ENCODE results near the gene EFCAB11. TPM values are rescaled to one million over a fixed set of nuclear protein-coding genes. Genes with fewer than 3 reads are reported as not detected.

Gene EFCAB11
- total and polyA plus RNA-seq, 9 of the 15 experiments (the other 6 are each of a cell fraction or from before 2014, with no cell fraction given) = 13.4 to 37.9 (median 17.4) TPM

DNA sequence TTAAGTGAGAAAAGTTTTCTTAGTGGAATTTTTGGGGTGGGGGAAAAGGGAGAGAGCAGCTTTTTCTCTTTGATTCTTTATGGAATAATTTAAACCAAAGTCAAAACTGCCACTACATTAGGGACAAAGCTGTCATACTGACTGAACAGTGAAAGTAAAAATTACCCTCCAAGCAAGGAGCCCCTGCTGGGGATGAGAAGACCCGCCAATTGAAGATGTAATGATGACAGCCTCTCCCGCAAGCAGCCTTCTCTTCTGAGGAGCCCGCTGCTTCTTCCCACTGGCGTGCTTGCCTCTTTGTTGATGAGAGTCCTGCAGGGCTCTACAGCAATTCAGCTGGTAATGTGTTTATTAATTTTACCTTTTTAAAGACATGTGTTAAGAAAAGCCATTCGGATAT lies 151.0 kb downstream of the EFCAB11 start:
- Histone ChIP-seq H3K27ac (ENCODE audit: extremely low read depth, low read depth, low read length) (no peak overlapping the region), H3K4me1 (replicated peaks in 1 of 2; ENCODE audit: control insufficient read depth in 2 of 2, insufficient read depth in 2 of 2, low read length in 2 of 2) (no peaks in the 10 kb centered on the region), H4K20me1 (replicated peaks; ENCODE audit: control insufficient read depth, insufficient read depth, low read length) (no peaks in the 10 kb centered on the region; the same call in 1 of the 2 replicates), H2AFZ (ENCODE audit: low read depth, low read length) (no peak overlapping the region), H3K4me2 (ENCODE audit: insufficient read depth, low read length) (no peak overlapping the region), H3K36me3 (ENCODE audit: control insufficient read depth, insufficient read depth, low read length) (no peaks in the 10 kb centered on the region), H3K9me3 (replicated peaks; ENCODE audit: control insufficient read depth, insufficient read depth, low read depth, low read length) (no peaks in the 10 kb centered on the region), H3K4me3 (no peak overlapping the region), H3K79me2 (ENCODE audit: control insufficient read depth, insufficient read depth, low read length) (no peaks in the 10 kb centered on the region), H3K9ac (ENCODE audit: insufficient read depth in 1 of 2, low read depth in 2 of 2, low read length in 2 of 2) (no peak overlapping the region), H3K9me1 (ENCODE audit: control insufficient read depth, insufficient read depth, low read length) (no peaks in the 10 kb centered on the region), H3K27me3 (ENCODE audit: control insufficient read depth in 2 of 2, insufficient read depth in 2 of 2, low read length in 2 of 2) (no peaks in the 10 kb centered on the region)
- intact Hi-C loops (cut with micrococcal nuclease) = no loop called here
- in situ Hi-C loops (cut with MboI) = no loop called here
- WGBS (ENCODE audit: insufficient coverage, low coverage, missing lambda C conversion rate) = 22% methylated on average over 5 of the region's 5 CpGs
- DNase-seq (ENCODE audit: extremely low read depth in 1 of 4, low spot score in 3 of 4) (no peak), FAIRE-seq (no peak), ATAC-seq (no peak)
- ChIA-PET POLR2A (interaction anchor here (0.7 kb wide), 1 partner anchor 218 kb away, joined by 3 read pairs; no protein-coding TSS in a partner anchor), CTCF (ENCODE audit: low intra/inter-chr PET ratio) (no interaction called here)
- no peak for TF ChIP-seq PURB (CRISPR knock-in tag; IDR thresholded peaks at IDR 0.05; ENCODE audit: low read depth)
- TF ChIP-seq SP2 (IDR thresholded peaks at IDR 0.05; ENCODE audit: extremely low read depth, low read depth, low read length, poor library complexity, severe bottlenecking) = no peak
- TF ChIP-seq DACH1 (IDR thresholded peaks at IDR 0.05; ENCODE audit: partially characterized antibody) = no peak
- no peak for TF ChIP-seq GABPB1 (CRISPR knock-in tag; IDR thresholded peaks at IDR 0.05)
- no peak for TF ChIP-seq CBX3 (IDR thresholded peaks at IDR 0.05; ENCODE audit: borderline replicate concordance in 1 of 2, low read length in 2 of 2)
- BruUV-seq (replicated peaks) = no TSS peak

DNA sequence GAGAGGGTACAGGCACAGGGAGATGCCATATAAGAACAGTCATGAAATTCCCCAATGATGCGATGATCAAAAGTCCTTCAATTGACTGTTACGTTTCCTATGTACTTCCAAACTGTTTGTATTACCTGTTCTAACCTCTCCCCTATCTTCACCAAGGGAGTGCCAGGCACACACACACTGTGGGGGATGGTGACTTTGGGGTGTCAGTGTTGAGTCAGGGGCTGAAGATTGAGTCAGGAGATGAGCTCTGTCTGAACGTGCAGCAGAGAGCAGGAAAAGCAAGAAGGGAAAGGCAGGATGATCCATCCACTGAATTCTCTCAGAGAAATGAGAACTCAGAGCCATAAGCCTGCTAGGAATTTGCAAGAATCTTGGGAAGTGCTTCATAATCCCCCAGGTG lies 153.4 kb downstream of the EFCAB11 start:
- CTCF ChIA-PET (ENCODE audit: low intra/inter-chr PET ratio) = no interaction called here
- in situ Hi-C loops (cut with MboI) = no loop called here
- TF ChIP-seq SETDB1 (IDR thresholded peaks at IDR 0.05; ENCODE audit: low read length) (no peak), TARDBP (IDR thresholded peaks at IDR 0.05) (no peak), CCNT2 (IDR thresholded peaks at IDR 0.05; ENCODE audit: borderline replicate concordance, extremely low read depth, insufficient read length, low read depth, low read length) (no peak), BRCA1 (IDR thresholded peaks at IDR 0.05) (no peak), BRCA1 (CRISPR knock-in tag; IDR thresholded peaks at IDR 0.05) (no peak), TAF1 (IDR thresholded peaks at IDR 0.05; ENCODE audit: control insufficient read depth, extremely low read depth, insufficient read depth, low read length, severe bottlenecking) (no peak), HDAC2 (IDR thresholded peaks at IDR 0.05) (no peak)
- TF ChIP-seq, protein P1, sequence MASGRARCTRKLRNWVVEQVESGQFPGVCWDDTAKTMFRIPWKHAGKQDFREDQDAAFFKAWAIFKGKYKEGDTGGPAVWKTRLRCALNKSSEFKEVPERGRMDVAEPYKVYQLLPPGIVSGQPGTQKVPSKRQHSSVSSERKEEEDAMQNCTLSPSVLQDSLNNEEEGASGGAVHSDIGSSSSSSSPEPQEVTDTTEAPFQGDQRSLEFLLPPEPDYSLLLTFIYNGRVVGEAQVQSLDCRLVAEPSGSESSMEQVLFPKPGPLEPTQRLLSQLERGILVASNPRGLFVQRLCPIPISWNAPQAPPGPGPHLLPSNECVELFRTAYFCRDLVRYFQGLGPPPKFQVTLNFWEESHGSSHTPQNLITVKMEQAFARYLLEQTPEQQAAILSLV (tag; IDR thresholded peaks at IDR 0.05) = no peak

More for the DNA sequence above, 153.4 kb downstream of the EFCAB11 start:
- Histone ChIP-seq H3K4me1 (replicated peaks in 1 of 2; ENCODE audit: control insufficient read depth in 2 of 2, insufficient read depth in 2 of 2, low read length in 2 of 2) (no peaks in the 10 kb centered on the region), H3K9me1 (ENCODE audit: control insufficient read depth, insufficient read depth, low read length) (no peaks in the 10 kb centered on the region), H3K9ac (ENCODE audit: insufficient read depth in 1 of 2, low read depth in 2 of 2, low read length in 2 of 2) (no peak overlapping the region), H3K4me3 (no peak overlapping the region), H3K79me2 (ENCODE audit: control insufficient read depth, insufficient read depth, low read length) (no peaks in the 10 kb centered on the region), H3K9me3 (replicated peaks; ENCODE audit: control insufficient read depth, insufficient read depth, low read depth, low read length) (no peaks in the 10 kb centered on the region), H3K36me3 (ENCODE audit: control insufficient read depth, insufficient read depth, low read length) (no peaks in the 10 kb centered on the region), H3K27me3 (ENCODE audit: control insufficient read depth in 2 of 2, insufficient read depth in 2 of 2, low read length in 2 of 2) (no peaks in the 10 kb centered on the region), H4K20me1 (replicated peaks; ENCODE audit: control insufficient read depth, insufficient read depth, low read length) (no peaks in the 10 kb centered on the region; the same call in 1 of the 2 replicates), H2AFZ (ENCODE audit: low read depth, low read length) (no peak overlapping the region), H3K27ac (ENCODE audit: extremely low read depth, low read depth, low read length) (no peak overlapping the region), H3K4me2 (ENCODE audit: insufficient read depth, low read length) (no peak overlapping the region)
- intact Hi-C loops (cut with micrococcal nuclease) = no loop called here
- BruUV-seq (replicated peaks) = no TSS peak
- POLR2A ChIA-PET = no interaction called here
- no peak for FAIRE-seq
- WGBS (ENCODE audit: insufficient coverage, low coverage, missing lambda C conversion rate) = 31% methylated on average over 3 of the region's 3 CpGs
- no peak for ATAC-seq
- DNase-seq (ENCODE audit: extremely low read depth in 1 of 4, low spot score in 3 of 4) = no peak
